GM12878 (cell line): ENCODE data around the gene TDRD3. TPM values are rescaled to one million over a fixed set of nuclear protein-coding genes. Genes with fewer than 3 reads are reported as not detected.

Experiments
- ATAC-seq: fragments of 200-7000 bp; cut with Tn5 transposase; 3 replicates; pipeline ENCODE4 v1.9.1; 2020; ENCODE audit warnings: mild to moderate bottlenecking, moderate library complexity
- BruUV-seq: library from RNA; stranded (reverse); fragments of 400-500 nt; replicated peaks from 2 replicates; lab custom pipeline; 2021; lab: Mats Ljungman, UMichigan
- CTCF ChIA-PET: fragments of 300-600 bp; sonication (Branson Sonifier 250); formaldehyde crosslinking; extraction: SDS; loops from one replicate; lab custom pipeline; 2021; ENCODE audit warnings: inconsistent platforms; lab: Yijun Ruan, JAX
- POLR2A ChIA-PET: fragments of 350-600 bp; formaldehyde crosslinking; extraction: SDS; loops from one replicate; lab custom pipeline; 2021; ENCODE audit warnings: inconsistent platforms; lab: Charles Lee
- RAD21 ChIA-PET: fragments of 300-600 bp; sonication (Branson Sonifier 250); formaldehyde crosslinking; loops from one replicate; lab custom pipeline; 2023; ENCODE audit warnings: antibody characterized with exemption; ENCODE audit not compliant: unreplicated experiment; lab: Charles Lee
- SMC1A ChIA-PET: fragments of 300-600 bp; sonication (Branson Sonifier 250); formaldehyde crosslinking; loops from one replicate; lab custom pipeline; 2023; ENCODE audit not compliant: unreplicated experiment, uncharacterized antibody; lab: Charles Lee
- DNase-seq: peaks from one replicate; pipeline ENCODE4 v3.0.0-alpha.2; 2011; ENCODE audit warnings: low read depth, low spot score
- FAIRE-seq: peaks from 3 replicates; lab custom pipeline; 2011; peaks lifted over from hg19 to GRCh38; lab: Jason Lieb, UNC
- H2AFZ ChIP-seq: 2 replicates; pipeline ENCODE4 v1.6.0; 2011; ENCODE audit warnings: low read depth, low read length, control low read depth; ENCODE audit not compliant: control insufficient read depth
- H3K27ac ChIP-seq: 2 replicates; pipeline ENCODE4 v1.5.1; 2011; ENCODE audit warnings: control low read depth; ENCODE audit not compliant: control insufficient read depth, insufficient read depth
- H3K27me3 ChIP-seq, 2 experiments: replicated peaks in 1 of 2; 2 replicates each; pipeline versions ENCODE4 v1.6.0 to v1.6.1; 2011; ENCODE audit warnings: low read length in 1 of 2; ENCODE audit not compliant: control insufficient read depth in 2 of 2, insufficient read depth in 2 of 2
- H3K36me3 ChIP-seq, 2 experiments: 2 replicates each; pipeline ENCODE4 v1.5.1; 2011; ENCODE audit warnings: low read length in 1 of 2; ENCODE audit not compliant: control insufficient read depth in 2 of 2, insufficient read depth in 2 of 2
- H3K4me1 ChIP-seq: 2 replicates; pipeline ENCODE4 v1.6.1; 2011; ENCODE audit warnings: mild to moderate bottlenecking, low read length, moderate library complexity, mixed read lengths; ENCODE audit not compliant: control insufficient read depth, insufficient read depth
- H3K4me2 ChIP-seq: 2 replicates; pipeline ENCODE4 v1.6.0; 2011; ENCODE audit warnings: control low read depth; ENCODE audit not compliant: control insufficient read depth, insufficient read depth
- H3K4me3 ChIP-seq: fragments of 200-600 bp; sonication (generic); 2 replicates; pipeline ENCODE4 v1.5.1; 2016
- H3K79me2 ChIP-seq: 2 replicates; pipeline ENCODE4 v1.6.0; 2011; ENCODE audit warnings: low read length; ENCODE audit not compliant: control insufficient read depth, insufficient read depth
- H3K9ac ChIP-seq: 2 replicates; pipeline ENCODE4 v1.8.0; 2011; ENCODE audit warnings: low read length, control low read depth, mixed read lengths; ENCODE audit not compliant: control insufficient read depth, insufficient read depth
- H3K9me3 ChIP-seq: replicated peaks from 3 replicates; pipeline ENCODE4 v1.5.1; 2011; ENCODE audit warnings: mild to moderate bottlenecking, low read length; ENCODE audit not compliant: control insufficient read depth, insufficient read depth
- H4K20me1 ChIP-seq: 2 replicates; pipeline ENCODE4 v1.6.0; 2011; ENCODE audit not compliant: control insufficient read depth, insufficient read depth
- CHD4 ChIP-seq: fragments of 200-600 bp; sonication (generic); IDR thresholded peaks from 2 replicates; pipeline ENCODE4 v1.6.1; 2016; ENCODE audit warnings: mild to moderate bottlenecking
- DPF2 ChIP-seq: fragments of 450-650 bp; IDR thresholded peaks from 2 replicates; pipeline ENCODE4 v1.6.1; 2017; ENCODE audit warnings: mild to moderate bottlenecking
- FOXM1 ChIP-seq: IDR thresholded peaks from 2 replicates; pipeline ENCODE4 v1.6.1; 2012; ENCODE audit warnings: low read depth, mild to moderate bottlenecking, inconsistent platforms, low read length, moderate library complexity
- GABPA ChIP-seq: IDR thresholded peaks from 2 replicates; pipeline ENCODE4 v1.6.1; 2014; ENCODE audit warnings: antibody characterized with exemption, low read depth, mild to moderate bottlenecking, inconsistent platforms
- IRF4 ChIP-seq: IDR thresholded peaks from 2 replicates; pipeline ENCODE4 v1.6.1; 2011; ENCODE audit warnings: low read depth, low read length
- MTA3 ChIP-seq: IDR thresholded peaks from 2 replicates; pipeline ENCODE4 v1.6.1; 2012; ENCODE audit warnings: low read length, inconsistent platforms, borderline replicate concordance
- NFYB ChIP-seq: IDR thresholded peaks from 2 replicates; pipeline ENCODE4 v1.6.1; 2011; ENCODE audit warnings: low read depth, mild to moderate bottlenecking, low read length, improper control_type of control experiment, moderate library complexity; ENCODE audit not compliant: insufficient read depth
- PAX5 ChIP-seq: IDR thresholded peaks from 2 replicates; pipeline ENCODE4 v1.6.1; 2011; ENCODE audit warnings: low read depth, low read length, borderline replicate concordance
- RCOR1 ChIP-seq: conservative IDR thresholded peaks from 2 replicates; pipeline ENCODE4 v1.6.1; 2012; ENCODE audit warnings: low read depth, low read length, improper control_type of control experiment
- RELA ChIP-seq: fragments of 450-650 bp; IDR thresholded peaks from 2 replicates; pipeline ENCODE4 v1.8.0; 2014; ENCODE audit warnings: borderline replicate concordance; ENCODE audit not compliant: partially characterized antibody
- WRNIP1 ChIP-seq: IDR thresholded peaks from 2 replicates; pipeline ENCODE4 v1.6.1; 2011; ENCODE audit warnings: low read depth, low read length, improper control_type of control experiment, borderline replicate concordance
- ZNF622 ChIP-seq: fragments of 450-650 bp; IDR thresholded peaks from 2 replicates; pipeline ENCODE4 v1.6.1; 2017; ENCODE audit warnings: mild to moderate bottlenecking, inconsistent platforms
- ZSCAN29 ChIP-seq: fragments of 450-650 bp; IDR thresholded peaks from 2 replicates; pipeline ENCODE4 v1.6.1; 2017; ENCODE audit warnings: mild to moderate bottlenecking, moderate library complexity
- WGBS: methylation state at CpG from one replicate; pipeline ENCODE4 v1.1.6; 2016; ENCODE audit warnings: low lambda C conversion rate; ENCODE audit not compliant: insufficient replicate concordance, insufficient coverage; ENCODE audit errors: missing lambda C conversion rate; 5-methylcytosine and 5-hydroxymethylcytosine counted together
- in situ Hi-C: fragments of 300-500 bp; cut with MboI; formaldehyde crosslinking; loops from 9 replicates; pipeline ENCODE4 v1.14.3; 2018; ENCODE audit warnings: mixed read lengths
- intact Hi-C: fragments of 100-400 bp; cut with micrococcal nuclease; formaldehyde crosslinking; loops from one replicate; pipeline ENCODE4 v1.14.2; 2022; ENCODE audit not compliant: unreplicated experiment
- polyA plus RNA-seq, 11 experiments: library from polyadenylated mRNA; depleted of rRNA in 4 of 11; unstranded in 6 of 11; stranded (reverse) in 5 of 11; fragments of >200 nt; fragmentation: Nextera tagmentation in 4 of 11; fragmentation: Illumina TruSeq in 1 of 11; extraction: Ambion mirVana in 4 of 11; extraction: Trizol in 1 of 11; gene quantifications; 1 replicate in 1 of 11; 2 replicates in 10 of 11; pipeline versions ENCODE4 v1.2.1 to v1.2.3, GENCODE V29; 2011 to 2016; ENCODE audit warnings: inconsistent platforms in 2 of 11, missing spikeins in 2 of 11, low read depth in 1 of 11
- total RNA-seq, 4 experiments: library from RNA; depleted of rRNA in 3 of 4; stranded (reverse); fragments of >200 nt in 3 of 4; fragmentation: Illumina TruSeq in 1 of 4; extraction: Trizol in 1 of 4; gene quantifications; 2 replicates each; pipeline versions ENCODE4 v1.2.1 to v1.2.3, GENCODE V29; 2013 to 2021
- TF ChIP-seq, protein P1 (sequence below): fragments of 450-650 bp; IDR thresholded peaks from 2 replicates; pipeline ENCODE4 v1.6.1; 2017; ENCODE audit warnings: low read depth, mild to moderate bottlenecking, moderate library complexity
- TF ChIP-seq, protein P2 (sequence below): fragments of 450-650 bp; IDR thresholded peaks from 2 replicates; pipeline ENCODE4 v1.6.1; 2016; ENCODE audit warnings: mild to moderate bottlenecking
- TF ChIP-seq, protein P3 (sequence below): fragments of 450-650 bp; IDR thresholded peaks from 2 replicates; pipeline ENCODE4 v1.6.1; 2014; ENCODE audit warnings: mild to moderate bottlenecking
- TF ChIP-seq, protein P4 (sequence below): fragments of 450-650 bp; IDR thresholded peaks from 2 replicates; pipeline ENCODE4 v1.6.1; 2016; ENCODE audit warnings: mild to moderate bottlenecking, moderate library complexity, borderline replicate concordance

The TDRD3 gene
- total and polyA plus RNA-seq, 10 of the 15 experiments (the other 5 are each of a cell fraction or from before 2014, with no cell fraction given): 8.4 to 27.9 (median 15.8) TPM

DNA sequence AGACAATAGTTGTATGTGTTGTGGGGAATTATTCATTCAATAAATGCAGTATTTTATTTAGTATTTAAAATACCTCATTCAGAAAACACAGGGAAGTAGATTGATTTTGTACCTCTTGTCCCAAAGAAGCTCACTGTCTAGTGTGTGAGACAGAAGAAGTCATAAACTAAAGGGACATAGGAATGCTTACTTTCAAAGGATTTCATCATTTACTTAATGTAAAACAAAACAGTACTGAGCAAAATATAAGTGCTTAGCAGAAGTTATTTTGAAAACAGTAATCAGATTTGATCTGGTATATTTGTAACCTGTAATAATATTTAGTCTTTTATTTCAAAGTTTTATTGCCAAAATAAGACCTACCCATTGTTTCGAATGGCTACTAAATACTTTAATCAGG lies 117.9 kb downstream of the TDRD3 start:
- no peaks in the 10 kb centered on the region for H3K27me3 ChIP-seq
- H2AFZ ChIP-seq: no peak overlapping the region
- in situ Hi-C loops: no loop called here
- no peaks in the 10 kb centered on the region for H4K20me1 ChIP-seq
- RAD21 ChIA-PET: no interaction called here
- no peak overlapping the region for H3K4me2 ChIP-seq
- no peaks in the 10 kb centered on the region for H3K79me2 ChIP-seq
- H3K36me3 ChIP-seq: peaks cover 0 to 5% of the 10 kb centered on the region in 2 experiments; a peak in 2 of 4 replicates
- H3K4me3 ChIP-seq: no peak overlapping the region
- ATAC-seq (no peak), DNase-seq (no peak), FAIRE-seq (no peak)
- H3K9ac ChIP-seq: no peak overlapping the region
- SMC1A ChIA-PET: interaction anchor here (0.9 to 1.1 kb wide), 2 partner anchors 11 to 40 kb away, joined by 3 read pairs; no protein-coding TSS in a partner anchor
- no peak overlapping the region for H3K27ac ChIP-seq
- POLR2A ChIA-PET: no interaction called here
- TF ChIP-seq, protein P1, sequence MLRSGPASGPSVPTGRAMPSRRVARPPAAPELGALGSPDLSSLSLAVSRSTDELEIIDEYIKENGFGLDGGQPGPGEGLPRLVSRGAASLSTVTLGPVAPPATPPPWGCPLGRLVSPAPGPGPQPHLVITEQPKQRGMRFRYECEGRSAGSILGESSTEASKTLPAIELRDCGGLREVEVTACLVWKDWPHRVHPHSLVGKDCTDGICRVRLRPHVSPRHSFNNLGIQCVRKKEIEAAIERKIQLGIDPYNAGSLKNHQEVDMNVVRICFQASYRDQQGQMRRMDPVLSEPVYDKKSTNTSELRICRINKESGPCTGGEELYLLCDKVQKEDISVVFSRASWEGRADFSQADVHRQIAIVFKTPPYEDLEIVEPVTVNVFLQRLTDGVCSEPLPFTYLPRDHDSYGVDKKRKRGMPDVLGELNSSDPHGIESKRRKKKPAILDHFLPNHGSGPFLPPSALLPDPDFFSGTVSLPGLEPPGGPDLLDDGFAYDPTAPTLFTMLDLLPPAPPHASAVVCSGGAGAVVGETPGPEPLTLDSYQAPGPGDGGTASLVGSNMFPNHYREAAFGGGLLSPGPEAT: no peak
- TF ChIP-seq MTA3 (no peak), RCOR1 (no peak), NFYB (no peak), IRF4 (no peak), ZNF622 (no peak), CHD4 (no peak), WRNIP1 (no peak), PAX5 (no peak), FOXM1 (no peak), DPF2 (no peak), RELA (no peak), GABPA (no peak), ZSCAN29 (no peak)
- TF ChIP-seq, protein P2, sequence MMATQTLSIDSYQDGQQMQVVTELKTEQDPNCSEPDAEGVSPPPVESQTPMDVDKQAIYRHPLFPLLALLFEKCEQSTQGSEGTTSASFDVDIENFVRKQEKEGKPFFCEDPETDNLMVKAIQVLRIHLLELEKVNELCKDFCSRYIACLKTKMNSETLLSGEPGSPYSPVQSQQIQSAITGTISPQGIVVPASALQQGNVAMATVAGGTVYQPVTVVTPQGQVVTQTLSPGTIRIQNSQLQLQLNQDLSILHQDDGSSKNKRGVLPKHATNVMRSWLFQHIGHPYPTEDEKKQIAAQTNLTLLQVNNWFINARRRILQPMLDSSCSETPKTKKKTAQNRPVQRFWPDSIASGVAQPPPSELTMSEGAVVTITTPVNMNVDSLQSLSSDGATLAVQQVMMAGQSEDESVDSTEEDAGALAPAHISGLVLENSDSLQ: no peak
- TF ChIP-seq, protein P3, sequence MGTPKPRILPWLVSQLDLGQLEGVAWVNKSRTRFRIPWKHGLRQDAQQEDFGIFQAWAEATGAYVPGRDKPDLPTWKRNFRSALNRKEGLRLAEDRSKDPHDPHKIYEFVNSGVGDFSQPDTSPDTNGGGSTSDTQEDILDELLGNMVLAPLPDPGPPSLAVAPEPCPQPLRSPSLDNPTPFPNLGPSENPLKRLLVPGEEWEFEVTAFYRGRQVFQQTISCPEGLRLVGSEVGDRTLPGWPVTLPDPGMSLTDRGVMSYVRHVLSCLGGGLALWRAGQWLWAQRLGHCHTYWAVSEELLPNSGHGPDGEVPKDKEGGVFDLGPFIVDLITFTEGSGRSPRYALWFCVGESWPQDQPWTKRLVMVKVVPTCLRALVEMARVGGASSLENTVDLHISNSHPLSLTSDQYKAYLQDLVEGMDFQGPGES: no peak
- TF ChIP-seq, protein P4, sequence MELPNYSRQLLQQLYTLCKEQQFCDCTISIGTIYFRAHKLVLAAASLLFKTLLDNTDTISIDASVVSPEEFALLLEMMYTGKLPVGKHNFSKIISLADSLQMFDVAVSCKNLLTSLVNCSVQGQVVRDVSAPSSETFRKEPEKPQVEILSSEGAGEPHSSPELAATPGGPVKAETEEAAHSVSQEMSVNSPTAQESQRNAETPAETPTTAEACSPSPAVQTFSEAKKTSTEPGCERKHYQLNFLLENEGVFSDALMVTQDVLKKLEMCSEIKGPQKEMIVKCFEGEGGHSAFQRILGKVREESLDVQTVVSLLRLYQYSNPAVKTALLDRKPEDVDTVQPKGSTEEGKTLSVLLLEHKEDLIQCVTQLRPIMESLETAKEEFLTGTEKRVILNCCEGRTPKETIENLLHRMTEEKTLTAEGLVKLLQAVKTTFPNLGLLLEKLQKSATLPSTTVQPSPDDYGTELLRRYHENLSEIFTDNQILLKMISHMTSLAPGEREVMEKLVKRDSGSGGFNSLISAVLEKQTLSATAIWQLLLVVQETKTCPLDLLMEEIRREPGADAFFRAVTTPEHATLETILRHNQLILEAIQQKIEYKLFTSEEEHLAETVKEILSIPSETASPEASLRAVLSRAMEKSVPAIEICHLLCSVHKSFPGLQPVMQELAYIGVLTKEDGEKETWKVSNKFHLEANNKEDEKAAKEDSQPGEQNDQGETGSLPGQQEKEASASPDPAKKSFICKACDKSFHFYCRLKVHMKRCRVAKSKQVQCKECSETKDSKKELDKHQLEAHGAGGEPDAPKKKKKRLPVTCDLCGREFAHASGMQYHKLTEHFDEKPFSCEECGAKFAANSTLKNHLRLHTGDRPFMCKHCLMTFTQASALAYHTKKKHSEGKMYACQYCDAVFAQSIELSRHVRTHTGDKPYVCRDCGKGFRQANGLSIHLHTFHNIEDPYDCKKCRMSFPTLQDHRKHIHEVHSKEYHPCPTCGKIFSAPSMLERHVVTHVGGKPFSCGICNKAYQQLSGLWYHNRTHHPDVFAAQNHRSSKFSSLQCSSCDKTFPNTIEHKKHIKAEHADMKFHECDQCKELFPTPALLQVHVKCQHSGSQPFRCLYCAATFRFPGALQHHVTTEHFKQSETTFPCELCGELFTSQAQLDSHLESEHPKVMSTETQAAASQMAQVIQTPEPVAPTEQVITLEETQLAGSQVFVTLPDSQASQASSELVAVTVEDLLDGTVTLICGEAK: no peak
- 97% methylated on average over 1 of the region's 1 CpG for WGBS
- BruUV-seq: no TSS peak
- intact Hi-C loops: no loop called here
- no peaks in the 10 kb centered on the region for H3K4me1 ChIP-seq
- CTCF ChIA-PET: no interaction called here
- H3K9me3 ChIP-seq: no peaks in the 10 kb centered on the region; the same call in 2 of the 3 replicates
